Pancreas (tissue), 10 donors: ENCODE data around the gene CRYL1. TPM values are rescaled to one million over a fixed set of nuclear protein-coding genes. Genes with fewer than 3 reads are reported as not detected.

Source experiments
- ATAC-seq, 4 donors: fragments of 200-7000 bp; cut with Tn5 transposase; one replicate each; pipeline versions ENCODE4 v1.8.0 to v1.9.1; 2020; ENCODE audit warnings: mild to moderate bottlenecking in 4 of 4, moderate library complexity in 4 of 4
- DNase-seq, 6 donors: peaks; one replicate each; pipeline ENCODE4 v3.0.0-alpha.2; 2020
- FAIRE-seq: peaks from 2 replicates; lab custom pipeline; 2012; peaks lifted over from hg19 to GRCh38; lab: Jason Lieb, UNC
- H3K27ac ChIP-seq, 4 donors: fragments of 200-600 bp; sonication (generic); 1 replicate in 3 of 4; 2 replicates in 1 of 4; pipeline versions ENCODE4 v1.5.0 to v1.8.0; 2020
- H3K27me3 ChIP-seq, 4 donors: fragments of 200-600 bp; one replicate each; pipeline ENCODE4 v1.8.0; 2021
- H3K36me3 ChIP-seq, 3 donors: fragments of 200-600 bp; sonication (generic) in 1 of 3; one replicate each; pipeline versions ENCODE4 v1.5.0 to v1.8.0; 2020 to 2021
- H3K4me1 ChIP-seq, 3 donors: fragments of 200-600 bp; one replicate each; pipeline ENCODE4 v1.8.0; 2021
- H3K4me3 ChIP-seq, 4 donors: fragments of 200-600 bp; sonication (generic) in 2 of 4; one replicate each; pipeline versions ENCODE4 v1.5.0 to v1.8.0; 2020 to 2021
- H3K9me3 ChIP-seq, 4 donors: fragments of 200-600 bp; one replicate each; pipeline ENCODE4 v1.8.0; 2021
- WGBS, 2 donors: extraction: QIAGEN DNeasy Blood & Tissue Kit; methylation state at CpG; one replicate each; pipeline ENCODE4 v1.1.7; 2013; 5-methylcytosine and 5-hydroxymethylcytosine counted together
- intact Hi-C, 3 donors: fragments of 100-400 bp; cut with DNase I; formaldehyde crosslinking; loops; one replicate each; pipeline versions ENCODE4 v1.11.1 to v1.14.2; 2022
- polyA plus RNA-seq, 2 donors: library from polyadenylated mRNA; stranded (reverse); fragments of 200-250 nt; gene quantifications; one replicate each; pipeline ENCODE4 v1.2.3, GENCODE V29; 2013
- total RNA-seq, 6 donors: library from RNA; stranded (reverse); fragmentation: NEBNext Ultra II Directional in 4 of 6; extraction: Animal tissue kit (Norgen Biotek cat#: 25700) in 4 of 6; gene quantifications; one replicate each; pipeline versions ENCODE4 v1.2.1 to v1.2.4, GENCODE V29; 2021 to 2023
- TF ChIP-seq, protein P1 (sequence below), 4 donors: fragments of 200-600 bp; sonication (generic) in 3 of 4; IDR thresholded peaks; one replicate each; pipeline versions ENCODE4 v1.5.0 to v1.8.0; 2021; ENCODE audit warnings: antibody characterized with exemption in 4 of 4
- donor health status: healthy with polysubstance abuse.
- donor health status: DM: no; HTN: no; CAD: no; lungs with moderate emphysema.
- donor health status: DM: no; HTN: no; CAD: no.
- donor health status: control.
- donor health status: control.
- donor health status: Bipolar disorder and iron deficiency.
- donor health status: DM: yes; HTN: yes; CAD: no.
- donor health status: DM: no; HTN: no; CAD: no.
- donor health status: DM: no; HTN: no; CAD: no.
- donor health status: DM: yes; HTN: yes; CAD: no.

The CRYL1 gene
- total and polyA plus RNA-seq, 8 donors, result 12.8 to 31.7 (median 19.3) TPM

DNA sequence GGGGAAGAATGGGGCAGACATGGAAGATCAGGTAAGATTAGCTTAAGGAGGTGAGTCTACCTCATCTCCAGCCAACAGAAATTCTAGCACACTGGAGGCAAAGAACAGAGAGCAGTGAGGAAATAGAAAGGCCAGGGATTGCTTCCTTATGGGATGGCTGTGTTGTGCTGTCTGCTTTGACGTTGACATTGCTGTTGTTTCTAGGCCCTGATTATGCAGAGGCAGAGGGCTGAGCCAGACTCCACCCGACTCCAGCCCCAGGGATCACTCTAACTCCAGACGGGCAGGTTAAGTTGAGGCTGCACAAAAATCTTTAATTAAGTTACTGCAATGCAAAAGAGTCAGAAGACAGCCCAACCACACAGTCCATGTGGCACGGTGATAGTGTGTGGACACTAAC is 24.1 kb downstream of the CRYL1 start:
- no peak for FAIRE-seq
- H3K9me3 ChIP-seq, result no peaks in the 10 kb centered on the region
- DNase-seq, result no peak
- 69 to 71% methylated on average over 4 of the region's 4 CpGs for WGBS, 2 donors
- no peak overlapping the region for H3K27ac ChIP-seq
- H3K27me3 ChIP-seq, result no peaks in the 10 kb centered on the region
- intact Hi-C loops, result no loop called here
- no peak overlapping the region for H3K4me3 ChIP-seq
- no peaks in the 10 kb centered on the region for H3K36me3 ChIP-seq
- peaks cover 0 to 4% (median 0%) of the 10 kb centered on the region in 3 donors for H3K4me1 ChIP-seq
- ATAC-seq, result no peak
- TF ChIP-seq, protein P1, sequence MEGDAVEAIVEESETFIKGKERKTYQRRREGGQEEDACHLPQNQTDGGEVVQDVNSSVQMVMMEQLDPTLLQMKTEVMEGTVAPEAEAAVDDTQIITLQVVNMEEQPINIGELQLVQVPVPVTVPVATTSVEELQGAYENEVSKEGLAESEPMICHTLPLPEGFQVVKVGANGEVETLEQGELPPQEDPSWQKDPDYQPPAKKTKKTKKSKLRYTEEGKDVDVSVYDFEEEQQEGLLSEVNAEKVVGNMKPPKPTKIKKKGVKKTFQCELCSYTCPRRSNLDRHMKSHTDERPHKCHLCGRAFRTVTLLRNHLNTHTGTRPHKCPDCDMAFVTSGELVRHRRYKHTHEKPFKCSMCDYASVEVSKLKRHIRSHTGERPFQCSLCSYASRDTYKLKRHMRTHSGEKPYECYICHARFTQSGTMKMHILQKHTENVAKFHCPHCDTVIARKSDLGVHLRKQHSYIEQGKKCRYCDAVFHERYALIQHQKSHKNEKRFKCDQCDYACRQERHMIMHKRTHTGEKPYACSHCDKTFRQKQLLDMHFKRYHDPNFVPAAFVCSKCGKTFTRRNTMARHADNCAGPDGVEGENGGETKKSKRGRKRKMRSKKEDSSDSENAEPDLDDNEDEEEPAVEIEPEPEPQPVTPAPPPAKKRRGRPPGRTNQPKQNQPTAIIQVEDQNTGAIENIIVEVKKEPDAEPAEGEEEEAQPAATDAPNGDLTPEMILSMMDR (IDR thresholded peaks at IDR 0.05), result no peak

DNA sequence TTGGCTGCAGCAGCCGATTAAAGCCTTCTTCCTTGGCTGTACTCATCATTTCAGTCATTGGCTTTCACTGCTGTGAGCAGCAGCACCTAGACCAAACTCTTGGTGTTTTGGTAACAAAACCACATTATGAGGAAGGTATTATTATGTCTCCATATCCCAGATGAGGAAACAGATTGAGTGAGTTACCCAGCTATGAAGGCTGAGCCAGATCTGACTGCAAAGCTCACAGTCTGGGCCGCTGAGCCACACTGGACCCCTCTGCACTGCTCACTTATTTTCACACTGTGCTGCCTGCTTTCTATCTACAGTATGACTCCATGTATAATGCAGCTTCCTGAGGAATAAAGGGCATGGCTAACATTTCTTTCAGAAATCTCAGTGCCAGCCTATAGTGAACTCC is 24.5 kb downstream of the CRYL1 start:
- no peak overlapping the region for H3K27ac ChIP-seq

DNA sequence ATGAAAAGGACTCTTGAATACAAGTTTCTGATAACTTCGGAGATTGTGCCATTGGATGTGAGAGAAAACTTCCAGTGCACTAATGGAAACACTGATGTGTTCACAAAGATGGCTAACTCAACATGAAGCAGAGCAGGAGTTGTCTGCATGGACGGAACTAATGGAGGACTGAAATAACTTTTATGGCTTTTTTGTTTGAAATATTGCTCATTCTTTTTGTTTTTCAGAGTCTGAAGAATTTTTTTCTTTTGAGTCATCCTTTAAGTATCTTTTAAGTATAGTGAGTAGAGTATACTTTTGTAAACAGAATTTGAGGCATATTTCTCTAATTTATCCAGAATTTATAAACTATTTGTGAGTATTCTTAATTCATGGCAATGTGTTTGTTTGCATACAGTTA is 25.7 kb downstream of the CRYL1 start:
- WGBS, 2 donors, result 93 to 95% methylated on average over 2 of the region's 2 CpGs
- TF ChIP-seq, protein P1 (IDR thresholded peaks at IDR 0.05), result no peak
- H3K9me3 ChIP-seq, result no peaks in the 10 kb centered on the region
- no peak overlapping the region for H3K4me3 ChIP-seq
- no peaks in the 10 kb centered on the region for H3K27me3 ChIP-seq
- H3K36me3 ChIP-seq, result no peaks in the 10 kb centered on the region
- ATAC-seq, result no peak
- H3K4me1 ChIP-seq, result no peaks in the 10 kb centered on the region
- no peak for DNase-seq
- intact Hi-C loops, result loop anchor here in 1 of 3 donors (10.0 kb wide), 1 partner anchor 215 kb away; no protein-coding TSS in a partner anchor
- H3K27ac ChIP-seq, result no peak overlapping the region
- FAIRE-seq, result no peak

More for the DNA sequence above, 24.5 kb downstream of the CRYL1 start:
- WGBS, 2 donors, result 96% methylated on average over 2 of the region's 2 CpGs
- intact Hi-C loops, result no loop called here
- no peak for FAIRE-seq
- Histone ChIP-seq H3K9me3 (no peaks in the 10 kb centered on the region), H3K36me3 (no peaks in the 10 kb centered on the region), H3K4me1 (no peaks in the 10 kb centered on the region), H3K27me3 (no peaks in the 10 kb centered on the region), H3K4me3 (no peak overlapping the region)
- TF ChIP-seq, protein P1 (IDR thresholded peaks at IDR 0.05), result no peak
- ATAC-seq, result no peak
- DNase-seq, result no peak

DNA sequence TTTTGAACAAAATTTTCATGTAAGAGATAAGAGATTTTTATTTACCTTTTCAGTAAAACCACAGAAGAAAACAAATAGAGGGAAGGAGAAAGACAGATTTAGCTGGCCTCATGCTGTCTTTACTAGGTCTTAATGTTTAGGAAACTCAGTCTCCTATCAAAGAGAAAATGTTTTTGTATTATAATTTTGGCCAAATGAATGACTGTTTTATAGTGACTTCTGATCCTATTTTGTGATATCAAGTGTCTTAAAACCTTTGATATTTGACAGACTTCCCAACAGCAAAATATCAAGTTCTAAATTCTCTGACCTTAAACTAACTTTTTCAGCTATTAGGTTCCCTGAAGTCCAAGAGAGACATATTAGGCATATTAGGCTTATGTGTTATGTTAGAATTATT is 27.0 kb downstream of the CRYL1 start:
- H3K4me3 ChIP-seq, result no peak overlapping the region
- ATAC-seq (no peak), DNase-seq (no peak), FAIRE-seq (no peak)
- no peaks in the 10 kb centered on the region for H3K9me3 ChIP-seq
- TF ChIP-seq, protein P1 (IDR thresholded peaks at IDR 0.05), result no peak
- intact Hi-C loops, result loop anchor here in 1 of 3 donors (10.0 kb wide), 1 partner anchor 216 kb away; no protein-coding TSS in a partner anchor
- no peak overlapping the region for H3K27ac ChIP-seq
- no peaks in the 10 kb centered on the region for H3K4me1 ChIP-seq
- H3K36me3 ChIP-seq, result no peaks in the 10 kb centered on the region
- no peaks in the 10 kb centered on the region for H3K27me3 ChIP-seq

DNA sequence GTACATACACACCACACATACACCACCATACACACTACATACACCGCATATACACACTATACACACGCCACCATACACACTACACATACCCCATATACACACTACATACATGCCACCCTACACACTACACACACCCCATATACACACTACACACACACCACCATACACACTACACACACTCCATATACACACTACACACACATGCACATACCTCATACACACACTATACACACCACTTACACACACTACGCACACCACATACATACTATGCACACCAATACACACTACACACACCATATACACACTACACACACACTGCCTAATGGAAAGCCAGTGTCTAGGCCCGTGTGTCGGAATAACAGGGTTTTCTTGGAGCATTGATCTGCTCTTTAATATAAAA is 27.5 kb downstream of the CRYL1 start:
- TF ChIP-seq, protein P1 (IDR thresholded peaks at IDR 0.05), result no peak
- Histone ChIP-seq H3K27ac (no peak overlapping the region), H3K27me3 (no peaks in the 10 kb centered on the region), H3K9me3 (no peaks in the 10 kb centered on the region), H3K4me3 (no peak overlapping the region), H3K36me3 (no peaks in the 10 kb centered on the region), H3K4me1 (no peaks in the 10 kb centered on the region)
- no peak for DNase-seq
- no peak for ATAC-seq
- intact Hi-C loops, result loop anchor here in 1 of 3 donors (10.0 kb wide), 1 partner anchor 217 kb away; no protein-coding TSS in a partner anchor
- no peak for FAIRE-seq
- 64 to 66% methylated on average over 5 of the region's 5 CpGs for WGBS, 2 donors
